LNCAP (cell line): ENCODE data around the gene RAB6D.

Experiments used
- CTCF ChIP-seq: fragments of 450-650 bp; IDR thresholded peaks from 2 replicates; pipeline ENCODE4 v1.5.1; 2017; ENCODE audit warnings: mild to moderate bottlenecking

The RAB6D gene

GRCh38 chr2:131400849-131401248 is 36.9 kb upstream of the RAB6D start:
- TF ChIP-seq CTCF = no peak

- TF ChIP-seq CTCF = no peak
Observed at GRCh38 chr2:131394147-131394931, 30.4 kb upstream of the RAB6D start.

- no peak for TF ChIP-seq CTCF
Observed at GRCh38 chr2:131389657-131390056, 25.7 kb upstream of the RAB6D start.

- no peak for TF ChIP-seq CTCF
Observed at GRCh38 chr2:131369954-131370353, 6.0 kb upstream of the RAB6D start.

GRCh38 chr2:131367352-131367751 is 3.4 kb upstream of the RAB6D start:
- TF ChIP-seq CTCF = no peak

- TF ChIP-seq CTCF = no peak
Observed at GRCh38 chr2:131366643-131367042, 2.7 kb upstream of the RAB6D start.

GRCh38 chr2:131365452-131365851 is 1.5 kb upstream of the RAB6D start:
- no peak for TF ChIP-seq CTCF

- no peak for TF ChIP-seq CTCF
Observed at GRCh38 chr2:131349021-131349420, 14.9 kb downstream of the RAB6D start.
